DOHH2 (cell line): Measurements from ENCODE around the gene UNC13B.

ENCODE experiments used
- CTCF ChIP-seq: fragments of 200-600 bp; sonication (generic); IDR thresholded peaks from one replicate; pipeline ENCODE4 v1.5.1; 2014; ENCODE audit warnings: antibody characterized with exemption, mild to moderate bottlenecking, low read depth, low read length; ENCODE audit not compliant: poor library complexity, severe bottlenecking
- EZH2phosphoT487 ChIP-seq: fragments of 200-600 bp; sonication (generic); IDR thresholded peaks from 2 replicates; pipeline ENCODE4 v1.6.1; 2017; ENCODE audit warnings: borderline replicate concordance, mild to moderate bottlenecking, antibody characterized with exemption, low read length, moderate library complexity, mixed read lengths

- no peak for TF ChIP-seq CTCF
- TF ChIP-seq EZH2phosphoT487 = no peak
Measured at GRCh38 chr9:35355939-35356338, 194.1 kb downstream of the UNC13B start.
